GM12874 (cell line): ENCODE data around the gene NGEF.

Source experiments
- CTCF ChIP-seq: IDR thresholded peaks from 2 replicates; pipeline ENCODE4 v1.5.1; 2011; ENCODE audit warnings: low read depth, mild to moderate bottlenecking, control low read depth, low read length, moderate library complexity; ENCODE audit not compliant: insufficient read depth

The NGEF gene

GRCh38 chr2:232839411-232840079 is 173.5 kb downstream of the NGEF start:
- TF ChIP-seq CTCF = no peak

- no peak for TF ChIP-seq CTCF
Observed at GRCh38 chr2:232838406-232838874, 174.6 kb downstream of the NGEF start.

- no peak for TF ChIP-seq CTCF
Observed at GRCh38 chr2:232836934-232837333, 176.1 kb downstream of the NGEF start.

GRCh38 chr2:232835687-232836208 is 177.3 kb downstream of the NGEF start:
- no peak for TF ChIP-seq CTCF

- TF ChIP-seq CTCF = no peak
Observed at GRCh38 chr2:232833830-232834229, 179.2 kb downstream of the NGEF start.

- TF ChIP-seq CTCF = no peak
Observed at GRCh38 chr2:232831496-232831895, 181.6 kb downstream of the NGEF start.

- no peak for TF ChIP-seq CTCF
Observed at GRCh38 chr2:232829988-232830387, 183.1 kb downstream of the NGEF start.
